Uterus (tissue), 2 donors: Measurements from ENCODE around the gene STAT4.

ENCODE experiments used
- POLR2A ChIP-seq, 2 donors: fragments of 450-650 bp; IDR thresholded peaks; one replicate each; pipeline ENCODE4 v1.6.1; 2016; ENCODE audit warnings: antibody characterized with exemption in 2 of 2, mild to moderate bottlenecking in 1 of 2, moderate library complexity in 1 of 2
- TF ChIP-seq, protein P1 (sequence below), 4 experiments: fragments of 200-600 bp in 2 of 4; fragments of 450-650 bp in 2 of 4; sonication (generic) in 2 of 4; IDR thresholded peaks; one replicate each; pipeline ENCODE4 v1.5.1; 2016 to 2019; ENCODE audit warnings: antibody characterized with exemption in 4 of 4, mild to moderate bottlenecking in 2 of 4, moderate library complexity in 1 of 4

- TF ChIP-seq, protein P1, sequence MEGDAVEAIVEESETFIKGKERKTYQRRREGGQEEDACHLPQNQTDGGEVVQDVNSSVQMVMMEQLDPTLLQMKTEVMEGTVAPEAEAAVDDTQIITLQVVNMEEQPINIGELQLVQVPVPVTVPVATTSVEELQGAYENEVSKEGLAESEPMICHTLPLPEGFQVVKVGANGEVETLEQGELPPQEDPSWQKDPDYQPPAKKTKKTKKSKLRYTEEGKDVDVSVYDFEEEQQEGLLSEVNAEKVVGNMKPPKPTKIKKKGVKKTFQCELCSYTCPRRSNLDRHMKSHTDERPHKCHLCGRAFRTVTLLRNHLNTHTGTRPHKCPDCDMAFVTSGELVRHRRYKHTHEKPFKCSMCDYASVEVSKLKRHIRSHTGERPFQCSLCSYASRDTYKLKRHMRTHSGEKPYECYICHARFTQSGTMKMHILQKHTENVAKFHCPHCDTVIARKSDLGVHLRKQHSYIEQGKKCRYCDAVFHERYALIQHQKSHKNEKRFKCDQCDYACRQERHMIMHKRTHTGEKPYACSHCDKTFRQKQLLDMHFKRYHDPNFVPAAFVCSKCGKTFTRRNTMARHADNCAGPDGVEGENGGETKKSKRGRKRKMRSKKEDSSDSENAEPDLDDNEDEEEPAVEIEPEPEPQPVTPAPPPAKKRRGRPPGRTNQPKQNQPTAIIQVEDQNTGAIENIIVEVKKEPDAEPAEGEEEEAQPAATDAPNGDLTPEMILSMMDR (IDR thresholded peaks at IDR 0.05): no peak
- TF ChIP-seq POLR2A (IDR thresholded peaks at IDR 0.05): no peak
Measured at GRCh38 chr2:190999949-191000665, 150.7 kb downstream of the STAT4 start.
